ENCODE results near the gene SPNS3. TPM values are rescaled to one million over a fixed set of nuclear protein-coding genes. Genes with fewer than 3 reads are reported as not detected.

The SPNS3 gene
- total and polyA plus RNA-seq, 10 of the 15 experiments (the other 5 are each of a cell fraction or from before 2014, with no cell fraction given), result 0.16 to 2.6 (median 0.97) TPM

GRCh38 chr17:4506892-4507291 lies 73.2 kb downstream of the SPNS3 start:
- FAIRE-seq, result no peak
- no peak for TF ChIP-seq FOXM1 (IDR thresholded peaks at IDR 0.05; ENCODE audit: low read depth, low read length)
- TF ChIP-seq MEF2B (IDR thresholded peaks at IDR 0.05; ENCODE audit: partially characterized antibody, poor library complexity, severe bottlenecking), result no peak
- TF ChIP-seq CBX3 (IDR thresholded peaks at IDR 0.05; ENCODE audit: borderline replicate concordance, low read depth), result no peak
- no peak for TF ChIP-seq RB1 (IDR thresholded peaks at IDR 0.05; ENCODE audit: borderline replicate concordance)
- no peak for TF ChIP-seq CEBPB (IDR thresholded peaks at IDR 0.05; ENCODE audit: borderline replicate concordance in 1 of 2, low read depth in 2 of 2, low read length in 2 of 2)
- no peak for TF ChIP-seq YBX1 (IDR thresholded peaks at IDR 0.05)
- TF ChIP-seq NRF1 (conservative IDR thresholded peaks at IDR 0.05; ENCODE audit: low read depth, low read length), result no peak
- TF ChIP-seq MLLT1 (IDR thresholded peaks at IDR 0.05), result no peak
- no peak for TF ChIP-seq DPF2 (IDR thresholded peaks at IDR 0.05)
- no peak for TF ChIP-seq STAT3 (IDR thresholded peaks at IDR 0.05; ENCODE audit: low read depth, low read length)
- H3K79me2 ChIP-seq (ENCODE audit: control insufficient read depth, insufficient read depth, low read length), result no peaks in the 10 kb centered on the region

More at GRCh38 chr17:4506892-4507291, 73.2 kb downstream of the SPNS3 start:
- DNase-seq (ENCODE audit: low read depth, low spot score) (no peak), ATAC-seq (no peak)
- H3K9ac ChIP-seq (ENCODE audit: control insufficient read depth, insufficient read depth, low read length), result no peak overlapping the region
- peaks cover 0 to 3% of the 10 kb centered on the region in 2 experiments; a peak in 1 of 4 replicates for H3K27me3 ChIP-seq (replicated peaks in 1 of 2; ENCODE audit: control insufficient read depth in 2 of 2, insufficient read depth in 2 of 2, low read length in 1 of 2)
- H2AFZ ChIP-seq (ENCODE audit: control insufficient read depth, low read depth, low read length), result no peak overlapping the region
- intact Hi-C loops (cut with micrococcal nuclease; ENCODE audit: unreplicated experiment) (no loop called here), in situ Hi-C loops (cut with MboI) (no loop called here)
- no TSS peak for BruUV-seq (replicated peaks)
- no peaks in the 10 kb centered on the region for H3K9me3 ChIP-seq (replicated peaks; ENCODE audit: control insufficient read depth, insufficient read depth, low read length)
- H3K27ac ChIP-seq (ENCODE audit: control insufficient read depth, insufficient read depth), result no peak overlapping the region
- no peak overlapping the region for H3K4me3 ChIP-seq
- ChIA-PET CTCF (no interaction called here), SMC1A (ENCODE audit: uncharacterized antibody, unreplicated experiment) (no interaction called here), RAD21 (ENCODE audit: unreplicated experiment) (no interaction called here), POLR2A (no interaction called here)
- no peak overlapping the region for H3K4me2 ChIP-seq (ENCODE audit: control insufficient read depth, insufficient read depth)
- H3K36me3 ChIP-seq (ENCODE audit: control insufficient read depth in 2 of 2, insufficient read depth in 2 of 2, low read length in 1 of 2), result no peaks in the 10 kb centered on the region
- H3K4me1 ChIP-seq (ENCODE audit: control insufficient read depth, insufficient read depth, low read length), result peaks cover 6% of the 10 kb centered on the region; the same call in 1 of the 2 replicates
- 64% methylated on average over 8 of the region's 8 CpGs for WGBS (ENCODE audit: insufficient coverage, insufficient replicate concordance, low lambda C conversion rate, missing lambda C conversion rate)
- no peaks in the 10 kb centered on the region for H4K20me1 ChIP-seq (ENCODE audit: control insufficient read depth, insufficient read depth)
